Stomach (tissue), 9 donors: ENCODE results near the gene ANO5. TPM values are rescaled to one million over a fixed set of nuclear protein-coding genes. Genes with fewer than 3 reads are reported as not detected.

ENCODE experiments used
- DNase-seq, 2 donors: peaks; one replicate each; pipeline versions ENCODE4 v3.0.0 to v3.0.0-alpha.2; 2013 to 2019
- H3K27ac ChIP-seq, 5 donors: fragments of 200-600 bp in 4 of 5; sonication (generic) in 4 of 5; one replicate each; pipeline ENCODE4 v1.5.1; 2013 to 2019; ENCODE audit warnings: mild to moderate bottlenecking in 1 of 5, moderate library complexity in 1 of 5
- H3K27me3 ChIP-seq, 3 donors: fragments of 200-600 bp; sonication (generic); one replicate each; pipeline ENCODE4 v1.5.1; 2017 to 2019; ENCODE audit warnings: mixed run types in 1 of 3
- H3K36me3 ChIP-seq, 4 donors: fragments of 200-600 bp; sonication (generic); 1 replicate in 3 of 4; 2 replicates in 1 of 4; pipeline ENCODE4 v1.5.1; 2016 to 2019
- H3K4me1 ChIP-seq, 4 donors: fragments of 200-600 bp; sonication (generic); one replicate each; pipeline ENCODE4 v1.5.1; 2016 to 2019
- H3K4me3 ChIP-seq, 4 donors: fragments of 200-600 bp; sonication (generic) in 3 of 4; one replicate each; pipeline ENCODE4 v1.5.1; 2016 to 2019; ENCODE audit warnings: mild to moderate bottlenecking in 1 of 4
- H3K9me3 ChIP-seq, 4 donors: fragments of 200-600 bp; sonication (generic); one replicate each; pipeline ENCODE4 v1.5.1; 2016 to 2019
- CTCF ChIP-seq, 7 experiments: fragments of 450-650 bp in 4 of 7; fragments of 200-600 bp in 3 of 7; sonication (generic) in 3 of 7; IDR thresholded peaks; one replicate each; pipeline ENCODE4 v1.5.1; 2016 to 2019; ENCODE audit warnings: antibody characterized with exemption in 7 of 7, control low read depth in 2 of 7, mild to moderate bottlenecking in 1 of 7
- EP300 ChIP-seq: sonication (generic); formaldehyde crosslinking; IDR thresholded peaks from one replicate; pipeline ENCODE4 v1.6.1; 2017; ENCODE audit warnings: antibody characterized with exemption
- POLR2A ChIP-seq, 4 donors: fragments of 450-650 bp; IDR thresholded peaks; one replicate each; pipeline ENCODE4 v1.6.1; 2016; ENCODE audit warnings: antibody characterized with exemption in 4 of 4, control low read depth in 2 of 4, mild to moderate bottlenecking in 1 of 4, moderate library complexity in 1 of 4
- POLR2AphosphoS5 ChIP-seq, 3 donors: sonication (generic); formaldehyde crosslinking; IDR thresholded peaks; one replicate each; pipeline ENCODE4 v1.6.1; 2016; ENCODE audit warnings: antibody characterized with exemption in 3 of 3
- WGBS, 5 donors: extraction: QIAGEN DNeasy Blood & Tissue Kit in 3 of 5; methylation state at CpG; one replicate each; pipeline versions ENCODE4 v1.1.5 to v1.1.7; 2013 to 2018; 5-methylcytosine and 5-hydroxymethylcytosine counted together
- intact Hi-C: fragments of 100-400 bp; cut with DNase I; formaldehyde crosslinking; loops from one replicate; pipeline ENCODE4 v1.15.1; 2023; ENCODE audit warnings: low total_unique reads
- polyA plus RNA-seq, 3 donors: library from polyadenylated mRNA; stranded (reverse); fragments of 200-250 nt; gene quantifications; one replicate each; pipeline ENCODE4 v1.2.3, GENCODE V29; 2013
- total RNA-seq, 5 donors: library from RNA; depleted of rRNA; stranded (reverse); fragments of >200 nt; gene quantifications; one replicate each; pipeline versions ENCODE4 v1.1.0 to v1.2.3, GENCODE V29; 2014 to 2016
- donor health status: healthy with polysubstance abuse.
- donor health status: Bipolar disorder and iron deficiency.
- donor health status: healthy.

ANO5 gene
- total and polyA plus RNA-seq, 8 donors = 0.62 to 14.1 (median 4.1) TPM

DNA sequence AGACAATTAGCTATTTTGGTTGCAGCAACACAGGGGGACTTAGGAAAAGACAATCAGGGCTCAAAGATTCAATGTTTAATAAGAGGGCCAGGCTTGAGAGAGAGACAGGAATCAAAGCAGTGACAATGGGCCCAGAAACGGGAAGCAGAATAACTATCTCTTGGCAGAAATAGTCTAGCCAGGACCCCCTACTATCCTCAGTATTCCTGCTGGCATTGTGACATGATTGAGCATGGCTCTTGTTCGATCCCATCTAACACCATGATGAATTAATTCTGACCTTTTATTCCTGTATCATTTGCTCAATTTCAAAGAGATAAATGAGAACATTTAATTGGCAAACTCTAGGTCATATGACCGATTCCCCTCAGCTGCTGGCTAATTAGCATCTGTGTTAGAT, 12.8 kb upstream of the ANO5 start:
- Histone ChIP-seq H3K9me3 (no peaks in the 10 kb centered on the region), H3K4me1 (no peaks in the 10 kb centered on the region), H3K27me3 (peaks cover 0 to 7% (median 0%) of the 10 kb centered on the region in 3 donors), H3K27ac (no peak overlapping the region), H3K36me3 (no peaks in the 10 kb centered on the region), H3K4me3 (no peak overlapping the region)
- DNase-seq = no peak
- intact Hi-C loops = no loop called here
- 67 to 83% (median 77%) methylated on average over 3 of the region's 3 CpGs for WGBS, 5 donors
- TF ChIP-seq EP300 = no peak
- TF ChIP-seq CTCF (IDR thresholded peaks at IDR 0.05) = no peak
- TF ChIP-seq POLR2A (IDR thresholded peaks at IDR 0.05) = no peak
- TF ChIP-seq POLR2AphosphoS5 (IDR thresholded peaks at IDR 0.05) = no peak

- Histone ChIP-seq H3K27me3 (peaks cover 0 to 17% (median 0%) of the 10 kb centered on the region in 3 donors), H3K9me3 (no peaks in the 10 kb centered on the region), H3K36me3 (no peaks in the 10 kb centered on the region), H3K4me1 (peaks cover 4 to 23% (median 22%) of the 10 kb centered on the region in 4 donors), H3K27ac (no peak overlapping the region), H3K4me3 (no peak overlapping the region)
- 19 to 39% (median 28%) methylated on average over 2 of the region's 2 CpGs for WGBS, 5 donors
- TF ChIP-seq POLR2AphosphoS5 (IDR thresholded peaks at IDR 0.05) (no peak), EP300 (no peak), POLR2A (IDR thresholded peaks at IDR 0.05) (no peak), CTCF (IDR thresholded peaks at IDR 0.05) (no peak)
- intact Hi-C loops = no loop called here
- no peak for DNase-seq
These were observed 3.2 kb upstream of the ANO5 start for GRCh38 chr11:22189660-22190059.

DNA sequence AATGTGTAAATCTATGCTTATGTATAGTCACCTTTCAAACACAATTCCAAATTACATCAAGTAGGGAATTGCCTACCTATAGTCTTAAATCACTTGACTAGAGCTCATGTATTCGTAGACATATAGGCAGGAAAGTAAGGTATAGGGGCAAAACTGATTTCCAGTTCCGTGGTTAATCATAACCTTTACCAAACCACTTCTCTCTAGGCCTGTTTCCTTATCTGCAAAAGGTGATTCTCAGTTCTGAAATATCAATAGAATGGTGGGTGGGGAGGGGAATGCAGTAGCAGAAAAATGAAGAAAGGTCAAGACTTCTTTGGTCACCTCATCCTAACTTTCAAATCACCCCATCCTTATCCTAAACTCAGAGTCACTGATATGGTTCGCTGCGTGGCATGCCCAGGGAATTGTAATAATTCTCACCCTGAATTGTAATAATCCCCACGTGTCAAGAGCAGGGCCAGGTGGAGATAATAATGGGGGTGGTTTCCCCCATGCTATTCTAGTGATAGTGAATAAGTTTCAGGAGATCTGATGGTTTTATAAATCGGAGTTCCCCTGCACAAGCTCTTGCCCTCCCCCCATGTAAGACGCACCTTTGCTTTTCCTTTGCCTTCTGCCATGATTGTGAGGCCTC, 1.9 kb upstream of the ANO5 start:
- WGBS, 5 donors = 78 to 89% (median 79%) methylated on average over 7 of the region's 7 CpGs
- Histone ChIP-seq H3K27ac (no peak overlapping the region), H3K27me3 (peaks cover 0 to 17% (median 0%) of the 10 kb centered on the region in 3 donors), H3K4me3 (no peak overlapping the region), H3K9me3 (no peaks in the 10 kb centered on the region), H3K4me1 (peaks cover 4 to 33% (median 26%) of the 10 kb centered on the region in 4 donors), H3K36me3 (no peaks in the 10 kb centered on the region)
- no peak for DNase-seq
- no peak for TF ChIP-seq POLR2A (IDR thresholded peaks at IDR 0.05)
- no peak for TF ChIP-seq CTCF (IDR thresholded peaks at IDR 0.05)
- no peak for TF ChIP-seq EP300
- no peak for TF ChIP-seq POLR2AphosphoS5 (IDR thresholded peaks at IDR 0.05)
- intact Hi-C loops = no loop called here

DNA sequence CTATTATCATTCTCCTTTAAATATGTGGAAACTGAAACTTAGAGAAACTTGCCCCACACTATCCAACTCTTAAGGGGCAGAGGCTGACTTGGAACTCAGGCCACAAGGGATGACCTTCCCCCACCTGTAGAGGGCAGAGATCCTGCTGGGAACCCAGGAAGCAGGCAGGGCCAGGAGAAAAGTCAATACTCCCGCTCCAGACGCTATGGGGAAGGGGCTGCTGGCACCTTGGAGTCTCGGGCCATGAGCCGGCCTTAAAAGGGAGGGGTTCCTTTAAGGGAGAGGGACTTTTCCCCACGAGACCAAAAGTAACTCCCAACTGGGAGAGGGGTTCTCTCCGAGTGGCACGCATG, 620 bp upstream of the ANO5 start:
- H3K4me1 ChIP-seq = peaks cover 4 to 33% (median 26%) of the 10 kb centered on the region in 4 donors
- 2 to 3% (median 2%) methylated on average over 5 to 7 of the region's 7 CpGs for WGBS, 5 donors
- intact Hi-C loops = no loop called here
- peak overlapping the region; percentile 65 to 86 (median 71) for H3K27ac ChIP-seq
- H3K4me3 ChIP-seq = peak overlapping the region; percentile 64 to 94 (median 76)
- H3K36me3 ChIP-seq = no peaks in the 10 kb centered on the region
- TF ChIP-seq CTCF (IDR thresholded peaks at IDR 0.05) (peak in 1 of 7 experiments; percentile 11), POLR2AphosphoS5 (IDR thresholded peaks at IDR 0.05) (no peak), EP300 (no peak), POLR2A (IDR thresholded peaks at IDR 0.05) (no peak)
- peaks cover 0 to 17% (median 0%) of the 10 kb centered on the region in 3 donors for H3K27me3 ChIP-seq
- no peaks in the 10 kb centered on the region for H3K9me3 ChIP-seq
- peak; percentile 25 to 56 for DNase-seq
